HG02973 (cell line): ENCODE data around the gene RND3.

Experiments
- ATAC-seq: cut with Tn5 transposase; IDR thresholded peaks from one replicate; pipeline ENCODE4 v1.9.1; 2021; ENCODE audit warnings: moderate library complexity; ENCODE audit not compliant: unreplicated experiment

RND3 gene

GRCh38 chr2:150494234-150494945, 6.9 kb upstream of the RND3 start:
- no peak for ATAC-seq

GRCh38 chr2:150491943-150492342, 4.5 kb upstream of the RND3 start:
- ATAC-seq = no peak

- ATAC-seq = no peak
These were observed 4.0 kb upstream of the RND3 start for GRCh38 chr2:150491430-150491829.

- ATAC-seq = no peak
These were observed 3.0 kb upstream of the RND3 start for GRCh38 chr2:150490466-150490865.

GRCh38 chr2:150486539-150487484, 655 bp downstream of the RND3 start:
- ATAC-seq = no peak

GRCh38 chr2:150485871-150486538, 1.5 kb downstream of the RND3 start:
- no peak for ATAC-seq

GRCh38 chr2:150485114-150485870, 2.2 kb downstream of the RND3 start:
- no peak for ATAC-seq

- no peak for ATAC-seq
These were observed 2.9 kb downstream of the RND3 start for GRCh38 chr2:150484461-150485021.

- ATAC-seq = no peak
These were observed 3.5 kb downstream of the RND3 start for GRCh38 chr2:150484006-150484405.

- ATAC-seq = no peak
These were observed 3.9 kb downstream of the RND3 start for GRCh38 chr2:150483532-150483931.

GRCh38 chr2:150482667-150483400, 4.6 kb downstream of the RND3 start:
- ATAC-seq = no peak

GRCh38 chr2:150482111-150482510, 5.4 kb downstream of the RND3 start:
- no peak for ATAC-seq

- ATAC-seq = no peak
These were observed 6.3 kb downstream of the RND3 start for GRCh38 chr2:150480971-150481830.

- no peak for ATAC-seq
These were observed 7.2 kb downstream of the RND3 start for GRCh38 chr2:150480241-150480640.

GRCh38 chr2:150479075-150479915, 8.2 kb downstream of the RND3 start:
- ATAC-seq = no peak

GRCh38 chr2:150478200-150478974, 9.1 kb downstream of the RND3 start:
- ATAC-seq = no peak

GRCh38 chr2:150477347-150477746, 10.1 kb downstream of the RND3 start:
- ATAC-seq = no peak
